Adrenal gland (tissue), 5 donors: ENCODE measurements around the gene SMS.

ENCODE experiments used
- CTCF ChIP-seq, 6 experiments: fragments of 450-650 bp in 4 of 6; fragments of 200-600 bp in 2 of 6; sonication (generic) in 1 of 6; IDR thresholded peaks; 1 replicate in 5 of 6; 2 replicates in 1 of 6; pipeline versions ENCODE4 v1.5.1 to v1.8.0; 2016 to 2021; ENCODE audit warnings: antibody characterized with exemption in 6 of 6, mild to moderate bottlenecking in 2 of 6, moderate library complexity in 1 of 6
- POLR2A ChIP-seq, 2 donors: fragments of 450-650 bp; IDR thresholded peaks; one replicate each; pipeline ENCODE4 v1.6.1; 2017; ENCODE audit warnings: antibody characterized with exemption in 2 of 2, mild to moderate bottlenecking in 2 of 2, moderate library complexity in 1 of 2
- donor health status: DM: no; HTN: no; CAD: no.

- TF ChIP-seq CTCF (IDR thresholded peaks at IDR 0.05) (no peak), POLR2A (IDR thresholded peaks at IDR 0.05) (no peak)
Measured at GRCh38 chrX:21956783-21957182, 16.3 kb downstream of the SMS start.
